A549 (cell line): Measurements from ENCODE around the gene FST. TPM values are rescaled to one million over a fixed set of nuclear protein-coding genes. Genes with fewer than 3 reads are reported as not detected.

Experiments
- ATAC-seq, 2 experiments: fragments of 200-7000 bp in 1 of 2; fragments of >200 bp in 1 of 2; cut with Nextera tagmentation in 1 of 2; cut with Tn5 transposase in 1 of 2; 3 replicates each; pipeline versions ENCODE4 v1.8.0 to v1.9.1; 2018 to 2020; ENCODE audit warnings: mild to moderate bottlenecking in 1 of 2, moderate library complexity in 1 of 2
- CTCF ChIA-PET: fragments of 300-600 bp; sonication (Branson Sonifier 250); formaldehyde crosslinking; extraction: SDS; loops from one replicate; lab custom pipeline; 2021; ENCODE audit warnings: antibody characterized with exemption, inconsistent platforms; lab: Yijun Ruan, JAX
- POLR2A ChIA-PET: fragments of 350-600 bp; formaldehyde crosslinking; extraction: SDS; loops from one replicate; lab custom pipeline; 2021; ENCODE audit warnings: antibody characterized with exemption, inconsistent platforms; lab: Yijun Ruan, JAX
- DNase-seq, 2 experiments: peaks; one replicate each; pipeline versions ENCODE4 v3.0.0 to v3.0.0-alpha.2; 2011 to 2016; ENCODE audit warnings: low read depth in 1 of 2, low spot score in 1 of 2
- FAIRE-seq: peaks from 2 replicates; lab custom pipeline; 2011; peaks lifted over from hg19 to GRCh38; lab: Jason Lieb, UNC
- H3K27ac ChIP-seq, 2 experiments: fragments of >200 bp; sonication (Bioruptor Twin); formaldehyde crosslinking; 3 replicates each; pipeline ENCODE4 v1.5.1; 2016 to 2017
- H3K4me1 ChIP-seq: fragments of >200 bp; sonication (Bioruptor Twin); formaldehyde crosslinking; 3 replicates; pipeline ENCODE4 v1.6.1; 2016
- H3K4me2 ChIP-seq: fragments of >200 bp; sonication (Bioruptor Twin); formaldehyde crosslinking; 3 replicates; pipeline ENCODE4 v1.6.1; 2016
- H3K4me3 ChIP-seq: fragments of >200 bp; sonication (Bioruptor Twin); formaldehyde crosslinking; 3 replicates; pipeline ENCODE4 v1.5.1; 2016
- H3K9me3 ChIP-seq: fragments of >200 bp; sonication (Bioruptor Twin); formaldehyde crosslinking; 3 replicates; pipeline ENCODE4 v1.6.1; 2016
- CTCF ChIP-seq: fragments of >200 bp; sonication (Bioruptor Twin); formaldehyde crosslinking; IDR thresholded peaks from 3 replicates; pipeline ENCODE4 v1.5.1; 2016
- E2F6 ChIP-seq: IDR thresholded peaks from 2 replicates; pipeline ENCODE4 v1.6.1; 2012; ENCODE audit warnings: low read depth, borderline replicate concordance
- EHF ChIP-seq: fragments of 250-450 bp; sonication (Bioruptor Pico); IDR thresholded peaks from 2 replicates; pipeline ENCODE4 v1.5.0; 2020; ENCODE audit warnings: mild to moderate bottlenecking
- EP300 ChIP-seq, 2 experiments: fragments of >200 bp; sonication (Bioruptor Twin); formaldehyde crosslinking; IDR thresholded peaks; 2 replicates in 1 of 2; 3 replicates in 1 of 2; pipeline ENCODE4 v1.6.1; 2016 to 2017
- ESRRA ChIP-seq: fragments of 150-350 bp; IDR thresholded peaks from 2 replicates; pipeline ENCODE4 v1.6.1; 2014; ENCODE audit warnings: mild to moderate bottlenecking, low read length, borderline replicate concordance
- FOXS1 ChIP-seq: fragments of 250-450 bp; sonication (Bioruptor Pico); IDR thresholded peaks from 2 replicates; pipeline ENCODE4 v1.5.0; 2020; ENCODE audit warnings: mild to moderate bottlenecking, moderate library complexity
- HDAC2 ChIP-seq: fragments of 200-600 bp; sonication (generic); IDR thresholded peaks from 2 replicates; pipeline ENCODE4 v1.6.1; 2016
- HEYL ChIP-seq: fragments of 250-450 bp; sonication (Bioruptor Pico); IDR thresholded peaks from 2 replicates; pipeline ENCODE4 v1.8.0; 2021; ENCODE audit warnings: mild to moderate bottlenecking, moderate library complexity
- HOXA7 ChIP-seq: fragments of 250-450 bp; sonication (Bioruptor Pico); IDR thresholded peaks from 2 replicates; pipeline ENCODE4 v1.5.0; 2020; ENCODE audit warnings: mild to moderate bottlenecking, moderate library complexity
- JUN ChIP-seq, 2 experiments: fragments of >200 bp; sonication (Bioruptor Twin); formaldehyde crosslinking; IDR thresholded peaks; 2 replicates in 1 of 2; 3 replicates in 1 of 2; pipeline ENCODE4 v1.6.1; 2016 to 2017
- KDM5A ChIP-seq: fragments of 200-600 bp; sonication (generic); IDR thresholded peaks from 2 replicates; pipeline ENCODE4 v1.6.1; 2016; ENCODE audit warnings: antibody characterized with exemption, mild to moderate bottlenecking
- MAFK ChIP-seq: fragments of 450-650 bp; IDR thresholded peaks from 2 replicates; pipeline ENCODE4 v1.6.1; 2014; ENCODE audit not compliant: partially characterized antibody
- MAZ ChIP-seq: fragments of 150-350 bp; IDR thresholded peaks from 2 replicates; pipeline ENCODE4 v1.6.1; 2014; ENCODE audit warnings: antibody characterized with exemption, low read depth, low read length, borderline replicate concordance
- MYC ChIP-seq: IDR thresholded peaks from 2 replicates; pipeline ENCODE4 v1.6.1; 2012; ENCODE audit warnings: mild to moderate bottlenecking, inconsistent platforms, low read length, improper control_type of control experiment, borderline replicate concordance
- NFE2L2 ChIP-seq: fragments of 150-350 bp; conservative IDR thresholded peaks from 2 replicates; pipeline ENCODE4 v1.6.1; 2014; ENCODE audit warnings: low read length
- NR3C1 ChIP-seq: fragments of >200 bp; sonication (Bioruptor Twin); formaldehyde crosslinking; IDR thresholded peaks from 3 replicates; pipeline ENCODE4 v1.6.1; 2017
- POLR2AphosphoS2 ChIP-seq: conservative IDR thresholded peaks from 2 replicates; pipeline ENCODE4 v1.6.1; 2012; ENCODE audit warnings: low read length, improper control_type of control experiment, inconsistent platforms
- RFX5 ChIP-seq: fragments of 450-650 bp; IDR thresholded peaks from 2 replicates; pipeline ENCODE4 v1.7.1; 2014; ENCODE audit warnings: antibody characterized with exemption, mild to moderate bottlenecking, moderate library complexity
- RNF2 ChIP-seq: fragments of 200-600 bp; sonication (generic); IDR thresholded peaks from 2 replicates; pipeline ENCODE4 v1.6.1; 2016; ENCODE audit warnings: low read depth, mild to moderate bottlenecking, antibody characterized with exemption, moderate library complexity, borderline replicate concordance
- SMC3 ChIP-seq: fragments of >200 bp; sonication (Bioruptor Twin); formaldehyde crosslinking; IDR thresholded peaks from 3 replicates; pipeline ENCODE4 v1.6.1; 2018; ENCODE audit warnings: inconsistent platforms
- SREBF2 ChIP-seq: fragments of 450-650 bp; IDR thresholded peaks from 2 replicates; pipeline ENCODE4 v1.6.1; 2014; ENCODE audit warnings: mild to moderate bottlenecking, moderate library complexity
- TP53 ChIP-seq: fragments of 250-450 bp; sonication (Bioruptor Pico); IDR thresholded peaks from 2 replicates; pipeline ENCODE4 v1.5.0; 2021; ENCODE audit warnings: mild to moderate bottlenecking, moderate library complexity
- ZNF302 ChIP-seq: fragments of 250-450 bp; sonication (Bioruptor Pico); IDR thresholded peaks from 2 replicates; pipeline ENCODE4 v1.9.0; 2021; ENCODE audit warnings: inconsistent platforms, mild to moderate bottlenecking, moderate library complexity
- ZSCAN20 ChIP-seq: fragments of 250-450 bp; sonication (Bioruptor Pico); IDR thresholded peaks from 2 replicates; pipeline ENCODE4 v1.8.0; 2022; ENCODE audit warnings: mild to moderate bottlenecking, moderate library complexity
- WGBS: methylation state at CpG from one replicate; pipeline ENCODE4 v1.1.6; 2017; ENCODE audit errors: missing lambda C conversion rate; 5-methylcytosine and 5-hydroxymethylcytosine counted together
- polyA plus RNA-seq, 4 experiments: library from polyadenylated mRNA; depleted of rRNA in 3 of 4; stranded (reverse); fragments of >200 nt; fragmentation: RNase III in 1 of 4; extraction: RNeasy Plus Mini Kit Qiagen cat#74134 plus additional on column Dnase treatment in 1 of 4; gene quantifications; 2 replicates in 3 of 4; 3 replicates in 1 of 4; pipeline ENCODE4 v1.2.3, GENCODE V29; 2011 to 2017
- TF ChIP-seq, protein P1 (sequence below): fragments of 200-600 bp; sonication (generic); IDR thresholded peaks from 2 replicates; pipeline ENCODE4 v1.6.1; 2016; ENCODE audit warnings: antibody characterized with exemption, mild to moderate bottlenecking, moderate library complexity
- TF ChIP-seq, protein P2 (sequence below): IDR thresholded peaks from 2 replicates; pipeline ENCODE4 v1.6.1; 2012

The FST gene
- polyA plus RNA-seq, 2 of the 4 experiments (the other 2 are of a cell fraction), result 3.8 to 10.1 TPM

DNA sequence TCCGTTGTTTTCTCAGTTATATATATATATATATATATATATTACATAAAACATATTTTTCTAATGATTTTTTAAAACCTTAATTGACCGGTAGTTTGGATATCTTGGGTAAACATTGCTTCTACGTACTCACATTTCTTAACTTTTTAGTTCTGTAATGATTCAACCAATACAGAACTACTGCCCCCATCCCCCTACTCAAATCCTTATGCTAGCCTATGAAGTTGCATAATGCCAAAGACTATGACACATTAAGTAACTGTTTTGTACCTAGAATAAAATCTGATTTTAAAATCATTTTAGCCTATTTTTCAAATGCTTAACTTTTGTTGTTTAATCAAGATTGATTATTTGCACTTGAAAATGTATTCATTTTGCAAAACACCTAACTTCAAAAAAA is 4.4 kb upstream of the FST start (continued):
- TF ChIP-seq, protein P1, sequence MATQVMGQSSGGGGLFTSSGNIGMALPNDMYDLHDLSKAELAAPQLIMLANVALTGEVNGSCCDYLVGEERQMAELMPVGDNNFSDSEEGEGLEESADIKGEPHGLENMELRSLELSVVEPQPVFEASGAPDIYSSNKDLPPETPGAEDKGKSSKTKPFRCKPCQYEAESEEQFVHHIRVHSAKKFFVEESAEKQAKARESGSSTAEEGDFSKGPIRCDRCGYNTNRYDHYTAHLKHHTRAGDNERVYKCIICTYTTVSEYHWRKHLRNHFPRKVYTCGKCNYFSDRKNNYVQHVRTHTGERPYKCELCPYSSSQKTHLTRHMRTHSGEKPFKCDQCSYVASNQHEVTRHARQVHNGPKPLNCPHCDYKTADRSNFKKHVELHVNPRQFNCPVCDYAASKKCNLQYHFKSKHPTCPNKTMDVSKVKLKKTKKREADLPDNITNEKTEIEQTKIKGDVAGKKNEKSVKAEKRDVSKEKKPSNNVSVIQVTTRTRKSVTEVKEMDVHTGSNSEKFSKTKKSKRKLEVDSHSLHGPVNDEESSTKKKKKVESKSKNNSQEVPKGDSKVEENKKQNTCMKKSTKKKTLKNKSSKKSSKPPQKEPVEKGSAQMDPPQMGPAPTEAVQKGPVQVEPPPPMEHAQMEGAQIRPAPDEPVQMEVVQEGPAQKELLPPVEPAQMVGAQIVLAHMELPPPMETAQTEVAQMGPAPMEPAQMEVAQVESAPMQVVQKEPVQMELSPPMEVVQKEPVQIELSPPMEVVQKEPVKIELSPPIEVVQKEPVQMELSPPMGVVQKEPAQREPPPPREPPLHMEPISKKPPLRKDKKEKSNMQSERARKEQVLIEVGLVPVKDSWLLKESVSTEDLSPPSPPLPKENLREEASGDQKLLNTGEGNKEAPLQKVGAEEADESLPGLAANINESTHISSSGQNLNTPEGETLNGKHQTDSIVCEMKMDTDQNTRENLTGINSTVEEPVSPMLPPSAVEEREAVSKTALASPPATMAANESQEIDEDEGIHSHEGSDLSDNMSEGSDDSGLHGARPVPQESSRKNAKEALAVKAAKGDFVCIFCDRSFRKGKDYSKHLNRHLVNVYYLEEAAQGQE, result no peak
- no peak for TF ChIP-seq ZNF302 (CRISPR knock-in tag)
- TF ChIP-seq RFX5, result no peak
- no peak for TF ChIP-seq TP53
- TF ChIP-seq MAFK, result no peak
- TF ChIP-seq ZSCAN20, result no peak
- no peak for TF ChIP-seq HEYL (CRISPR knock-in tag)
- TF ChIP-seq JUN (IDR thresholded peaks at IDR 0.05), result no peak
- no peak for TF ChIP-seq SREBF2

DNA sequence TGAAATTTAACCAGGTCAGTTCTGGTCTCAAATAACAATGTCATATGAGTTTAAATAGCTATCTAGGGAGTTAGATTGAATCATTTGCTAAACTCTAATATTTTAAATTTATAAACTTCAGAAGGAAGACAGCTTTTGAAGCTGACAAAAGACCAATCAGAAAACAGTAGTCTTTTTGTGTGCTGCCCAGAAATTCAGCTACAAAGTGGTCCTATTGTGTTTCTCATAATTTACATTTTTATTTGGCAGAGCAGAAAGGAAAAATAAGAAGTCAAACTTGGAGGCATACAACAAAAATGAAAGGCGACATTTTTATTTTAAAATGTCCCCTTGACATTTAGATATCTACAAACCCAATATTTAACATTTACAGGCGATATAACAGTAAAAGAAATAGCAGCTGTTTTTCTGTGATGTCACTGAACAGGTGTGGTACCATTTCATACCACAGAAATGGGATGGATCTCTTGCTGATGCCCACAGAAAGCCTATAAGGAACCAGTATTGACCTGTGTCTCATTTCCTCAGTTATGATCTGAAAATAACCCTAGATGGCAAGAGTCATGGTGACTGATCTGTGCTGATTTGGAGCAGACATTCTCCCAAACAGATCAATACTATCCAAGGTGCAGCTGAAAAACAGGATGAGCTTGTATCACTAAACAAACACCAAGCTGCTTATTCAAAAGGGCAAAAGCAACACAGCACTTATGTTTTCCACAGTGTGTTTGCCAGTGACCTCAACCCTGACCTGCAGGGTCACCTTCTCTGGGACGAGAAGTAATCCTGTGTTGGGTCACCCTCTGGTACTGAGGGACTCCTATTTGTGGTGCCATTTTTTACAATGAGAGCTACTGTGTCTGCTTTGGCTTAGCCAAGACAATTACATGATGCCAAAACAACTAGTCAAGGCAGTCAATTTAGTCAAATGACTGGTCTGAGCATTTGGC is 3.6 kb upstream of the FST start:
- ChIA-PET CTCF (interaction anchor here (0.9 to 1.9 kb wide), 8 partner anchors 39 to 754 kb away, joined by 3 to 13 read pairs (median 3); no protein-coding TSS in a partner anchor), POLR2A (no interaction called here)
- DNase-seq (no peak), ATAC-seq (no peak), FAIRE-seq (no peak)
- WGBS, result 53% methylated on average over 3 of the region's 3 CpGs
- no peak overlapping the region for H3K4me2 ChIP-seq
- no peak for TF ChIP-seq KDM5A
- TF ChIP-seq NR3C1, result no peak
- TF ChIP-seq RNF2, result no peak
- TF ChIP-seq ESRRA, result no peak
- no peak for TF ChIP-seq HDAC2
- no peak for TF ChIP-seq POLR2AphosphoS2
- TF ChIP-seq CTCF, result no peak
- no peak for TF ChIP-seq HOXA7
- TF ChIP-seq TP53, result no peak
- TF ChIP-seq EP300 (IDR thresholded peaks at IDR 0.05), result no peak
- TF ChIP-seq MAZ, result no peak
- TF ChIP-seq, protein P2, sequence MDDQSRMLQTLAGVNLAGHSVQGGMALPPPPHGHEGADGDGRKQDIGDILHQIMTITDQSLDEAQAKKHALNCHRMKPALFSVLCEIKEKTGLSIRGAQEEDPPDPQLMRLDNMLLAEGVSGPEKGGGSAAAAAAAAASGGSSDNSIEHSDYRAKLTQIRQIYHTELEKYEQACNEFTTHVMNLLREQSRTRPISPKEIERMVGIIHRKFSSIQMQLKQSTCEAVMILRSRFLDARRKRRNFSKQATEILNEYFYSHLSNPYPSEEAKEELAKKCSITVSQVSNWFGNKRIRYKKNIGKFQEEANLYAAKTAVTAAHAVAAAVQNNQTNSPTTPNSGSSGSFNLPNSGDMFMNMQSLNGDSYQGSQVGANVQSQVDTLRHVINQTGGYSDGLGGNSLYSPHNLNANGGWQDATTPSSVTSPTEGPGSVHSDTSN, result no peak
- TF ChIP-seq SMC3, result no peak
- TF ChIP-seq NFE2L2, result no peak
- no peak for TF ChIP-seq FOXS1 (CRISPR knock-in tag)
- no peak for TF ChIP-seq E2F6
- no peak for TF ChIP-seq EHF
- no peak for TF ChIP-seq HEYL (CRISPR knock-in tag)
- TF ChIP-seq SREBF2, result no peak
- TF ChIP-seq MYC, result no peak
- peaks cover 8% of the 10 kb centered on the region; the same call in 1 of the 3 replicates for H3K4me1 ChIP-seq
- no peak overlapping the region for H3K27ac ChIP-seq
- H3K4me3 ChIP-seq, result no peak overlapping the region
- H3K9me3 ChIP-seq, result no peaks in the 10 kb centered on the region
